ENCODE data around the gene GP1BA. TPM values are rescaled to one million over a fixed set of nuclear protein-coding genes. Genes with fewer than 3 reads are reported as not detected.

GP1BA gene
- total and polyA plus RNA-seq, 3 experiments from 2014 or later, result not detected

DNA sequence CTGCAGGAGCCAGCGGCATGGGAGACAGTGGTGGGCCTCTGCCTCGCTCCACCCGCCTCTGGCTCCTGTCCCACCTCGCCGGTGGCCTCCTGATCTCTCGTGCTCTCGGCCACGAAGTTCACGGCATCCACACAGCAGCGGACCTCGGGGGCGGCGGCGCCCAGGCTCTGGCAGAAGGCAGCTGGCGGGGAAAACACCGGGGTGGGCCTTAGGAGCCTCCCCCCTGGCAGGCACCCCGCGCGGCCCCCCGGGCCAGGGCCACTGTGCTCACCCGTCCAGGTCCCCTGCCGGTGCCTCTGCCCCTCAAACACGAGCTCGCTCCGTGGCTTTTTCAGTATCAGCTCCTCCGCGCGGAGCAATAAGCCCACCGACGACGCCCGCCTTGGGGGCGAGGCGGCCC, 33.1 kb upstream of the GP1BA start:
- peaks cover 0 to 39% (median 0%) of the 10 kb centered on the region in 3 donors for H3K36me3 Mint-ChIP-seq
- no peak for DNase-seq
- peak overlapping the region in 2 of 8 donors; percentile 86 to 98 for H3K27ac Mint-ChIP-seq
- Histone ChIP-seq H3K36me3 (ENCODE audit: insufficient read depth, low read length) (peaks cover 20% of the 10 kb centered on the region), H3K27me3 (ENCODE audit: insufficient read depth, low read length, poor library complexity, severe bottlenecking) (no peaks in the 10 kb centered on the region), H3K9me3 (ENCODE audit: low read length) (no peaks in the 10 kb centered on the region), H3K4me1 (ENCODE audit: insufficient read depth, low read length) (peaks cover 45% of the 10 kb centered on the region), H3K27ac (ENCODE audit: low read depth, low read length) (peak overlapping the region; percentile 82), H3K4me3 (ENCODE audit: low read length) (peak overlapping the region; percentile 83)
- ChIA-PET CTCF (interaction anchor here (0.7 to 2.6 kb wide), 11 partner anchors 8 to 189 kb away, joined by 3 to 15 read pairs (median 4); partner anchors contain the start of genes ARRB2, MED11, RNF167 and SLC25A11), POLR2A (interaction anchor here (0.6 to 2.7 kb wide), 11 partner anchors 9 to 219 kb away, joined by 3 to 19 read pairs (median 4); partner anchors contain the start of genes PFN1, RNF167, SLC25A11 and SPAG7)
- peaks cover 0 to 7% of the 10 kb centered on the region in 2 donors for H3K27me3 Mint-ChIP-seq
- H3K4me3 Mint-ChIP-seq, result peak overlapping the region; percentile 91 to 95 (median 93)
- H3K4me1 Mint-ChIP-seq, result peaks cover 28 to 54% (median 38%) of the 10 kb centered on the region in 3 donors
- no peaks in the 10 kb centered on the region for H3K9me3 Mint-ChIP-seq

DNA sequence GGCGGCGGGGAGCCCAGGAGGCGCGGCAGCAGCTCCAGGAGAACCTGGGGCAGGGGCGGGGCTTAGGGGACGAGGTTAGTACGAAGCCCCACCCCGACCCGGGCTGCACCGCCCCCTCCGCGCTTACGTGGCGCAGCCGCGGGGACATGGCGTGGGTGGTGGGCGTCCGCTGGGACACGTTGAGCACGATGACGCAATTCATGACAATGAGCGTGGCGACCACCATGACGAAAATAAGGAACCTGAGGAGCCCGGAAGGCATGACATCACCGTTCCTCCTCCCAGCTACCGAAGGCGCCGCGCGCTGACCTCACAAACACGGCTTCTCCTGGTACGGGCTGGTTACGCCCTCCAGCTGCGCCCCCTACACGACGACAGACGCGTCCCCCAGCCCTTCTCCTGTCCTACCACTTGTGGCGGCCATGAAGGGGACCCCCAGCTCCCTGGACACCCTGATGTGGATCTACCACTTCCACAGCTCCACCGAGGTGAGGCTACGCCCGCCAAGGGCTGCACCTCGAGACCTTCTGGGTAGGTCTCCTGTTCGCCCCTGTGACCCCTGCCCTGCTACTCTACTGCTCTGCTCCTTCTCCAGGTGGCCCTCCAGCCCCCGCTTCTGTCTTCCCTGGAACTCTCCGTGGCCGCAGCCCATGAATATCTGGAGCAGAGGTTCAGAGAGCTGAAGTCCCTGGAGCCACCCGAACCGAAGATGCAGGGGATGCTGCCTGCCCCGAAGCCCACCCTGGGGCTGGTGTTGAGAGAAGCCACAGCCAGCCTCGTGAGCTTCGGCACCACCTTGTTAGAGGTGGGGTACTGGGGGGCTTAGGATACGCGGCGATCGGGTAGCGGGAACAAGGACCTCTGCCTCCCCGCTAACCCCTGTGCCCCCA, 32.5 kb upstream of the GP1BA start, which contains the start of gene C17orf107:
Gene C17orf107, plus strand, starts transcription at position 196 of the 890 bp plus-strand sequence. Its CDS starts 227 bp downstream, at position 423.
- H3K36me3 Mint-ChIP-seq, result peaks cover 0 to 32% (median 0%) of the 10 kb centered on the region in 3 donors
- peak within 1 kb of the TSS; percentile 83 for H3K4me3 ChIP-seq (ENCODE audit: low read length)
- peaks cover 28 to 55% (median 38%) of the 10 kb centered on the region in 3 donors for H3K4me1 Mint-ChIP-seq
- ChIA-PET POLR2A (interaction anchor here (0.6 to 2.7 kb wide), 16 partner anchors 9 to 724 kb away, joined by 3 to 19 read pairs (median 4); partner anchors contain the start of genes ARRB2, PFN1, RNF167 and SLC25A11), CTCF (interaction anchor here (0.6 to 2.6 kb wide), 14 partner anchors 9 to 190 kb away, joined by 3 to 15 read pairs (median 4); partner anchors contain the start of genes ARRB2, MED11, RNF167 and SLC25A11)
- H3K27ac ChIP-seq (ENCODE audit: low read depth, low read length), result peak within 1 kb of the TSS; percentile 82
- H3K9me3 ChIP-seq (ENCODE audit: low read length), result no peaks in the 10 kb centered on the region
- no peaks in the 10 kb centered on the region for H3K27me3 ChIP-seq (ENCODE audit: insufficient read depth, low read length, poor library complexity, severe bottlenecking)
- H3K4me3 Mint-ChIP-seq, result peak within 1 kb of the TSS; percentile 91 to 95 (median 93)
- peaks cover 0 to 7% of the 10 kb centered on the region in 2 donors for H3K27me3 Mint-ChIP-seq
- no peaks in the 10 kb centered on the region for H3K9me3 Mint-ChIP-seq
- H3K36me3 ChIP-seq (ENCODE audit: insufficient read depth, low read length), result peaks cover 15% of the 10 kb centered on the region
- DNase-seq, result peak; percentile 95 to 98 (median 96)
- peaks cover 45% of the 10 kb centered on the region for H3K4me1 ChIP-seq (ENCODE audit: insufficient read depth, low read length)
- peak within 1 kb of the TSS; percentile 94 to 99 (median 98) for H3K27ac Mint-ChIP-seq

DNA sequence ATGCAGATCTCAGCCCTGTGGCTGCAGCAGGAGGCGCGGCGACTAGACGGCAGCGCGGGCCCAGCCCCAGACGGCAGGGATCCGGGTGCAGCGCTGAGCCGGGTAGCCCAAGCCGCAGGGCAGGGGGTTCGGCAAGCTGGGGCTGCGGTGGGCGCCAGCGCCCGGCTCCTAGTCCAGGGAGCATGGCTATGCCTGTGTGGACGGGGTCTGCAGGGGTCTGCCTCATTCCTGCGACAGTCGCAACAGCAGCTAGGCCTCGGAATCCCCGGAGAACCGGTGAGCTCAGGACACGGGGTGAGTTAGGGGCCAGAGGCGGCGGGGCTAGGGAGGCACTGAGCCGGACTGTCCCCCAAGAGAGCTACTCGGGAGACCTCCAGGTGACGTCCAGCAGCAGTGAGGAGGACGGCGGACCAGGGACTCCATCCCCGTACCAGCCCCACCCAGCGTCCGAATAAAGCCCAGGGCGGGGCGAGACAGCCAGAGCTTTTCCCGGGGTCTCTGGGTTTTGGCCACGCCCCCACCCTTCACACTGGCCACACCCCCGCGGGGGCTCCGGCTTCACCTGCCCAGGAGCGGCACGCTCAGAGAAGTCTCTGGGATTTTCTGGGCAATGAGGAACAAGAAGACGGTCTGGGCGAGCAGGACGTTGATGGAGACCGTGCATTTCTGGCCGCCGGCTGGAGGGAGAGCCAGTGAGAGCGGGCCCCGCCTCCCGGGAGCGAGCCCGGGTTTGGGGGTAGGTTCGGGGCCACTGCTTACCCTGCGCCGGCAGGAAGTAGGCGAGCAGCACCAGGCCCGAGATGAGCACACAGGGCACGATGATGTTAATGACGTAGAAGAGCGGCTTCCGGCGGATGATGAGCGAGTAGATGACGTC, 31.6 kb upstream of the GP1BA start:
- peak overlapping the region; percentile 83 for H3K4me3 ChIP-seq (ENCODE audit: low read length)

DNA sequence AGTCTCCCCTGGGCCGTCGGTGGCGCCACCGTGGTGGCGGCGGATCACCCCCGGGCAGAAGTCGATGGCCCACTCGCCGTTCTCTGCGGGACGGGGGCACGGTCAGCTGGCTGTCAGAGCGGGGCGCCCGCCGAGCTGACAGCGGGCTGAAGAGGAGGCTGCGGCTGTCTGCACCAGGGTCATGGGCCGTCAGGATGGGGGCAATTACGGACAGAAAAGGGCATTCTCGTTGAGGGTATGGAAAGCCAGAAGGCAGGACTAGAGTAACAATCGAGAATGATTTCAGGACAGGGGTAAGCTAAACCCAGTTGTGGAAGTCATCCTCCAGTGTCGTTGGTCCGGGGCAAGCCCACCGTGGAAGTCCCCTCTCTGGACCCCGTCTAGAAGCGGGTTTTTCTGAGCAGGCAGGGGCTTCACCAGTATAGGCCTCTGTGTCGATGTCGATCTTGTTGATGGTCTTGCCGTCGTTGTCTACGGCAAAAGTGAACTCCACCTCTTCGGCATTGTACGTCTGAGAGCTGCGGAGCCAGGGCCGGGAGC, 30.9 kb upstream of the GP1BA start:
- DNase-seq, result no peak
- Mint-ChIP-seq H3K4me3 (peak overlapping the region; percentile 82 to 94 (median 89)), H3K27ac (peak overlapping the region; percentile 61 to 99 (median 91)), H3K27me3 (peaks cover 0 to 7% of the 10 kb centered on the region in 2 donors), H3K36me3 (peaks cover 0 to 18% (median 0%) of the 10 kb centered on the region in 3 donors), H3K4me1 (peaks cover 28 to 58% (median 38%) of the 10 kb centered on the region in 3 donors), H3K9me3 (no peaks in the 10 kb centered on the region)
- H3K4me1 ChIP-seq (ENCODE audit: insufficient read depth, low read length), result peaks cover 45% of the 10 kb centered on the region
- H3K27ac ChIP-seq (ENCODE audit: low read depth, low read length), result no peak overlapping the region
- no peaks in the 10 kb centered on the region for H3K9me3 ChIP-seq (ENCODE audit: low read length)
- POLR2A ChIA-PET, result interaction anchor here (1.1 to 2.7 kb wide), 3 partner anchors 46 to 191 kb away, joined by 3 to 19 read pairs (median 4); partner anchors contain the start of genes ARRB2 and SPAG7
- CTCF ChIA-PET, result interaction anchor here (1.2 to 2.3 kb wide), 6 partner anchors 9 to 191 kb away, joined by 3 to 11 read pairs (median 4); partner anchors contain the start of genes ARRB2, RNF167, SLC25A11 and SPAG7
- H3K36me3 ChIP-seq (ENCODE audit: insufficient read depth, low read length), result peaks cover 8% of the 10 kb centered on the region
- no peaks in the 10 kb centered on the region for H3K27me3 ChIP-seq (ENCODE audit: insufficient read depth, low read length, poor library complexity, severe bottlenecking)
- H3K4me3 ChIP-seq (ENCODE audit: low read length), result peak overlapping the region; percentile 83

More for the DNA sequence above, 31.6 kb upstream of the GP1BA start:
- peaks cover 28 to 58% (median 38%) of the 10 kb centered on the region in 3 donors for H3K4me1 Mint-ChIP-seq
- Histone ChIP-seq H3K27me3 (ENCODE audit: insufficient read depth, low read length, poor library complexity, severe bottlenecking) (no peaks in the 10 kb centered on the region), H3K27ac (ENCODE audit: low read depth, low read length) (peak overlapping the region; percentile 82), H3K4me1 (ENCODE audit: insufficient read depth, low read length) (peaks cover 45% of the 10 kb centered on the region), H3K9me3 (ENCODE audit: low read length) (no peaks in the 10 kb centered on the region), H3K36me3 (ENCODE audit: insufficient read depth, low read length) (peaks cover 8% of the 10 kb centered on the region)
- H3K9me3 Mint-ChIP-seq, result no peaks in the 10 kb centered on the region
- peak; percentile 44 to 84 (median 73) for DNase-seq
- peaks cover 0 to 24% (median 0%) of the 10 kb centered on the region in 3 donors for H3K36me3 Mint-ChIP-seq
- H3K4me3 Mint-ChIP-seq, result peak overlapping the region; percentile 91 to 95 (median 93)
- ChIA-PET POLR2A (interaction anchor here (0.6 to 2.7 kb wide), 10 partner anchors 8 to 725 kb away, joined by 3 to 19 read pairs (median 4); partner anchors contain the start of genes ARRB2, RNF167, SLC25A11 and SPAG7), CTCF (interaction anchor here (0.6 to 2.6 kb wide), 11 partner anchors 9 to 191 kb away, joined by 3 to 15 read pairs (median 4); partner anchors contain the start of genes ARRB2, MED11, RNF167 and SLC25A11)
- peaks cover 0 to 7% of the 10 kb centered on the region in 2 donors for H3K27me3 Mint-ChIP-seq
- H3K27ac Mint-ChIP-seq, result peak overlapping the region; percentile 61 to 99 (median 98)

DNA sequence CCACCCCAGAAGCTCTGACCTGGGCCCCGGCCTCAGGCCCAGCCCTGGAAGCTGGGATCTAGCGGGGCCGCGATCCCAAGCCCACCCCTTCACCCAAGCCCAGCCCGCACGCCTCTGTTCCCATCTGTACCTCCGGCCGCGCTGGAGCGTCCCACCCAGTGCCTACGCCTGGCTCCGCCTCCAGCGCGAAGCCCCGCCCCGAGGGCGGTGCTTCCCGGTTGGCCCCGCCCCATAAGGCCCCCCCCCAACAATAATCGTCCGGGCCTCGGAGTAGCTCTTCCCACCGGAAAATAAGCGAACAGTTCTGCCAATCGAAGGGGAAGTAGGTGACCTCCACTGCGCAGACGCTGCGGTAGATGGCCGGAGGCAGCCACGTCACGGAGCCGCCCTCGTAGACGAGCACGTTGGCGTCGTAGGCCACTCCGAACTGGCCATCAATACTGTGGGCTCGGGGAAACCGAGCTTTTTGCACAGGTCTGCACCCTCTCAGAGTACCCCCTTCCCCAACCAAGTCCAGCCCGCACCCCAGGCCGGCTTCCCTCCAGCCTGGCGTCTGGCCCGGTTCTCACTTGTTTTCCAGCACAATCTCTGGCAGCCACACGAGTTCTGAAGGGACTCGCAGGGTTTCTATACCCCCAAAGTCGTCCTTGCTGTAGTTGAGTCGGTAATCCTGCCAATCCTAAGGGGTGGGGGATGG, 30.3 kb upstream of the GP1BA start:
- Histone ChIP-seq H3K9me3 (ENCODE audit: low read length) (no peaks in the 10 kb centered on the region), H3K27ac (ENCODE audit: low read depth, low read length) (no peak overlapping the region), H3K4me3 (ENCODE audit: low read length) (no peak overlapping the region), H3K27me3 (ENCODE audit: insufficient read depth, low read length, poor library complexity, severe bottlenecking) (no peaks in the 10 kb centered on the region), H3K4me1 (ENCODE audit: insufficient read depth, low read length) (peaks cover 45% of the 10 kb centered on the region), H3K36me3 (ENCODE audit: insufficient read depth, low read length) (peaks cover 2% of the 10 kb centered on the region)
- DNase-seq, result peak in 1 of 5 donors; percentile 58
- Mint-ChIP-seq H3K36me3 (peaks cover 0 to 11% (median 0%) of the 10 kb centered on the region in 3 donors), H3K4me1 (peaks cover 28 to 58% (median 38%) of the 10 kb centered on the region in 3 donors), H3K4me3 (peak overlapping the region in 6 of 7 donors; percentile 84 to 94 (median 91)), H3K9me3 (no peaks in the 10 kb centered on the region), H3K27me3 (peaks cover 0 to 7% of the 10 kb centered on the region in 2 donors), H3K27ac (peak overlapping the region in 6 of 8 donors; percentile 83 to 99 (median 94))
- ChIA-PET POLR2A (interaction anchor here (0.6 to 1.1 kb wide), 2 partner anchors 46 to 160 kb away, joined by 3 read pairs; no protein-coding TSS in a partner anchor), CTCF (interaction anchor here (1.2 to 1.8 kb wide), 10 partner anchors 10 to 335 kb away, joined by 3 to 10 read pairs (median 4); partner anchors contain the start of genes ARRB2, RNF167, SLC25A11 and SPAG7)

DNA sequence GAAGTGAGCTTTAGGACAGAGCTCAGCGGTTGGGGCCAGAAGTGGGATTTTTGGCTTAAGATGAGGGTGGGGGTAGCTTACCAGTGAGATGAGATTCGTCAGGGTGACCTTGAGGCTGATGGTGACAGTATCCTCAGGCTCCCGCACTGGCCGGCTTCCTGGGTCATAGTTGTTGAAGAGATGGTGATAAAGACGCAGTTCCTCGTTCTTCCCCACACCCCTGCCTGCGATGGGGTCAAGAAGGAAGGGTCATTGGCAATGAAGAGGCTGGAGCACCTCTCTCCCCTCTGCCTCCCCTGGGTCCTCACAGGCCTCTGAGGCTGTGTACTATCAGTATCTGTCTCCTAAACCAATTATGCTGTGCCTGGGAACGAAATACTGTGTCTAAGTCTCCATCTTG, 29.5 kb upstream of the GP1BA start:
- Histone ChIP-seq H3K4me3 (ENCODE audit: low read length) (peak overlapping the region; percentile 61), H3K27ac (ENCODE audit: low read depth, low read length) (peak overlapping the region; percentile 58), H3K27me3 (ENCODE audit: insufficient read depth, low read length, poor library complexity, severe bottlenecking) (no peaks in the 10 kb centered on the region), H3K4me1 (ENCODE audit: insufficient read depth, low read length) (peaks cover 45% of the 10 kb centered on the region), H3K9me3 (ENCODE audit: low read length) (no peaks in the 10 kb centered on the region), H3K36me3 (ENCODE audit: insufficient read depth, low read length) (no peaks in the 10 kb centered on the region)
- Mint-ChIP-seq H3K36me3 (peaks cover 0 to 6% (median 0%) of the 10 kb centered on the region in 3 donors), H3K27ac (peak overlapping the region; percentile 83 to 96 (median 92)), H3K4me3 (peak overlapping the region; percentile 49 to 86 (median 78)), H3K27me3 (peaks cover 0 to 7% of the 10 kb centered on the region in 2 donors), H3K4me1 (peaks cover 28 to 61% (median 38%) of the 10 kb centered on the region in 3 donors), H3K9me3 (no peaks in the 10 kb centered on the region)
- ChIA-PET POLR2A (interaction anchor here (1.0 to 1.6 kb wide), 3 partner anchors 37 to 64 kb away, joined by 3 to 7 read pairs (median 3); partner anchors contain the start of genes PFN1, RNF167 and SLC25A11), CTCF (interaction anchor here (0.8 to 1.9 kb wide), 18 partner anchors 10 to 335 kb away, joined by 3 to 10 read pairs (median 4); partner anchors contain the start of genes INCA1, RNF167 and SLC25A11)
- peak in 1 of 5 donors; percentile 45 for DNase-seq

All from CD8-positive, alpha-beta memory T cell (primary cell).